ENCODE data around the gene PAMR1.
"Not testable (repeated sequence)": the region's sequence is repeated elsewhere in the genome, so short reads cannot be mapped to it uniquely, and the experiment has no call there.

DNA sequence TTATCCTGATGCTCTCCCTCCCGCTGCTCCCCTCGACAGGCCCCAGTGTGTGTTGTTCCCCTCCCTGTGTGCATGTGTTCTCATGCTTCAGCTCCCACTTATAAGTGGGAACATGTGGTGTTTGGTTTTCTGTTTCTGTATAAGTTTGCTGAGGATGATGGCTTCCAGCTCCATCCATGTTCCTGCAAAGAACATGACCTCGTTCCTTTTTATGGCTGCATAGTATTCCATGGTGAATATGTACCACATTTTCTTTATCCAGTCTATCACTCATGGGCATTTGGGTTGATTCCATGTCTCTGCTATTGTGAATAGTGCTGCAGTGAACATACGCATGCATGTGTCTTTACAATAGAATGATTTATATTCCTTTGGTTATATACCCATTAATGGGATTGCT is 22.6 kb upstream of the PAMR1 start:
- TF ChIP-seq, protein P1, sequence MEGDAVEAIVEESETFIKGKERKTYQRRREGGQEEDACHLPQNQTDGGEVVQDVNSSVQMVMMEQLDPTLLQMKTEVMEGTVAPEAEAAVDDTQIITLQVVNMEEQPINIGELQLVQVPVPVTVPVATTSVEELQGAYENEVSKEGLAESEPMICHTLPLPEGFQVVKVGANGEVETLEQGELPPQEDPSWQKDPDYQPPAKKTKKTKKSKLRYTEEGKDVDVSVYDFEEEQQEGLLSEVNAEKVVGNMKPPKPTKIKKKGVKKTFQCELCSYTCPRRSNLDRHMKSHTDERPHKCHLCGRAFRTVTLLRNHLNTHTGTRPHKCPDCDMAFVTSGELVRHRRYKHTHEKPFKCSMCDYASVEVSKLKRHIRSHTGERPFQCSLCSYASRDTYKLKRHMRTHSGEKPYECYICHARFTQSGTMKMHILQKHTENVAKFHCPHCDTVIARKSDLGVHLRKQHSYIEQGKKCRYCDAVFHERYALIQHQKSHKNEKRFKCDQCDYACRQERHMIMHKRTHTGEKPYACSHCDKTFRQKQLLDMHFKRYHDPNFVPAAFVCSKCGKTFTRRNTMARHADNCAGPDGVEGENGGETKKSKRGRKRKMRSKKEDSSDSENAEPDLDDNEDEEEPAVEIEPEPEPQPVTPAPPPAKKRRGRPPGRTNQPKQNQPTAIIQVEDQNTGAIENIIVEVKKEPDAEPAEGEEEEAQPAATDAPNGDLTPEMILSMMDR (IDR thresholded peaks at IDR 0.05 in 2 of 3, conservative IDR thresholded peaks at IDR 0.05 in 1 of 3; ENCODE audit: insufficient read depth in 2 of 3, low read depth in 1 of 3, low read length in 3 of 3) = not testable (repeated sequence)
- not testable (repeated sequence) for TF ChIP-seq MTA2 (IDR thresholded peaks at IDR 0.05; ENCODE audit: low read depth)

All from K562 (cell line).